Endometrium (tissue), 2 donors: ENCODE measurements around the gene C17orf113.
"Not testable (repeated sequence)": the region's sequence is repeated elsewhere in the genome, so short reads cannot be mapped to it uniquely, and the experiment has no call there.

Experiments used
- FAIRE-seq: peaks from 2 replicates; lab custom pipeline; 2012; peaks lifted over from hg19 to GRCh38; lab: Jason Lieb, UNC
- donor health status: control.
- donor health status: control.

C17orf113 gene

GRCh38 chr17:42016411-42016831 lies 34.0 kb downstream of the C17orf113 start:
- no peak for FAIRE-seq

GRCh38 chr17:42013740-42014139 lies 36.7 kb downstream of the C17orf113 start:
- not testable (repeated sequence) for FAIRE-seq

GRCh38 chr17:42012363-42012762 lies 38.0 kb downstream of the C17orf113 start:
- not testable (repeated sequence) for FAIRE-seq

GRCh38 chr17:42010898-42011516 lies 39.4 kb downstream of the C17orf113 start:
- FAIRE-seq = no peak

- FAIRE-seq = not testable (repeated sequence)
Observed at GRCh38 chr17:42010266-42010680, 40.1 kb downstream of the C17orf113 start.

- no peak for FAIRE-seq
Observed at GRCh38 chr17:42009170-42009569, 41.2 kb downstream of the C17orf113 start.

- peak; percentile 76 for FAIRE-seq
Observed at GRCh38 chr17:42005166-42005565, 45.2 kb downstream of the C17orf113 start.

GRCh38 chr17:42002792-42003301 lies 47.6 kb downstream of the C17orf113 start:
- FAIRE-seq = no peak

- FAIRE-seq = no peak
Observed at GRCh38 chr17:42002175-42002791, 48.1 kb downstream of the C17orf113 start.

GRCh38 chr17:42001729-42002128 lies 48.7 kb downstream of the C17orf113 start:
- no peak for FAIRE-seq

- FAIRE-seq = no peak
Observed at GRCh38 chr17:42000413-42001133, 49.8 kb downstream of the C17orf113 start.

GRCh38 chr17:41998497-41998896 lies 51.9 kb downstream of the C17orf113 start:
- FAIRE-seq = no peak

- no peak for FAIRE-seq
Observed at GRCh38 chr17:41996855-41997164, 53.6 kb downstream of the C17orf113 start.

- no peak for FAIRE-seq
Observed at GRCh38 chr17:41992576-41992975, 57.8 kb downstream of the C17orf113 start.

- FAIRE-seq = no peak
Observed at GRCh38 chr17:41989702-41990419, 60.5 kb downstream of the C17orf113 start.

- no peak for FAIRE-seq
Observed at GRCh38 chr17:41988418-41988817, 62.0 kb downstream of the C17orf113 start.
